DND-41 (cell line): ENCODE results near the gene DAB1.

Experiments used
- CTCF ChIP-seq: IDR thresholded peaks from 2 replicates; pipeline ENCODE4 v1.5.1; 2012; ENCODE audit warnings: borderline replicate concordance, low read length, moderate library complexity, mild to moderate bottlenecking; ENCODE audit not compliant: poor library complexity, severe bottlenecking; ENCODE audit errors: extremely low read depth
- EZH2 ChIP-seq: IDR thresholded peaks from 3 replicates; pipeline ENCODE4 v1.6.1; 2012; ENCODE audit warnings: borderline replicate concordance, low read depth, mild to moderate bottlenecking, moderate library complexity, low read length, inconsistent platforms; ENCODE audit not compliant: severe bottlenecking

GRCh38 chr1:57421806-57422205 is 2.1 kb downstream of the DAB1 start:
- no peak for TF ChIP-seq CTCF
- TF ChIP-seq EZH2, result no peak
